Mesenchymal stem cell (in vitro differentiated cells and primary cell): ENCODE results near the gene TTC31.
A peak's percentile ranks its signal among the peaks of the same experiment; 100 is the strongest.

Source experiments
- DNase-seq: peaks from one replicate; pipeline ENCODE4 v3.0.0-alpha.2; 2013
- H2AFZ ChIP-seq: one replicate; pipeline ENCODE4 v1.6.1; 2013; ENCODE audit warnings: low read depth, mild to moderate bottlenecking, control low read depth, inconsistent platforms, low read length, moderate library complexity
- H2AK5ac ChIP-seq: 2 replicates; pipeline ENCODE4 v1.6.1; 2013; ENCODE audit warnings: low read length, moderate library complexity, mild to moderate bottlenecking, inconsistent platforms; ENCODE audit not compliant: severe bottlenecking
- H2BK120ac ChIP-seq: one replicate; pipeline ENCODE4 v1.6.1; 2013; ENCODE audit warnings: low read depth, mild to moderate bottlenecking, inconsistent platforms, low read length, moderate library complexity
- H2BK12ac ChIP-seq, 2 experiments: one replicate each; pipeline ENCODE4 v1.6.1; 2013; ENCODE audit warnings: inconsistent platforms in 2 of 2, low read length in 2 of 2, mild to moderate bottlenecking in 2 of 2, moderate library complexity in 2 of 2, control low read depth in 1 of 2
- H2BK15ac ChIP-seq: one replicate; pipeline ENCODE4 v1.6.1; 2013; ENCODE audit warnings: mild to moderate bottlenecking, low read depth, inconsistent platforms; ENCODE audit not compliant: poor library complexity, severe bottlenecking
- H2BK5ac ChIP-seq: 2 replicates; pipeline ENCODE4 v1.6.1; 2013; ENCODE audit warnings: low read depth, mild to moderate bottlenecking, low read length, control low read depth, inconsistent platforms; ENCODE audit not compliant: poor library complexity, severe bottlenecking
- H3K14ac ChIP-seq, 2 experiments: one replicate each; pipeline ENCODE4 v1.6.1; 2013; ENCODE audit warnings: inconsistent platforms in 2 of 2, low read length in 2 of 2, control low read depth in 1 of 2, mild to moderate bottlenecking in 1 of 2, moderate library complexity in 1 of 2
- H3K18ac ChIP-seq, 2 experiments: one replicate each; pipeline ENCODE4 v1.6.1; 2013; ENCODE audit warnings: inconsistent platforms in 2 of 2, low read length in 2 of 2, control low read depth in 1 of 2, low read depth in 1 of 2, mild to moderate bottlenecking in 1 of 2
- H3K23ac ChIP-seq, 2 experiments: one replicate each; pipeline ENCODE4 v1.6.1; 2013; ENCODE audit warnings: inconsistent platforms in 2 of 2, low read length in 2 of 2, mild to moderate bottlenecking in 2 of 2, moderate library complexity in 2 of 2, control low read depth in 1 of 2
- H3K27ac ChIP-seq: 2 replicates; pipeline ENCODE4 v1.5.1; 2013; ENCODE audit warnings: mild to moderate bottlenecking, moderate library complexity, low read length, control low read depth, inconsistent platforms; ENCODE audit not compliant: poor library complexity, severe bottlenecking
- H3K27me3 ChIP-seq, 2 experiments: 2 replicates each; pipeline versions ENCODE4 v1.6.1 to v1.7.0; 2013; ENCODE audit warnings: low read length in 2 of 2, mild to moderate bottlenecking in 2 of 2, moderate library complexity in 2 of 2, control low read depth in 1 of 2, inconsistent platforms in 1 of 2; ENCODE audit not compliant: control insufficient read depth in 1 of 2, insufficient read depth in 1 of 2
- H3K36me3 ChIP-seq, 2 experiments: 2 replicates each; pipeline versions ENCODE4 v1.6.1 to v1.7.0; 2013; ENCODE audit warnings: low read length in 2 of 2, control low read depth in 1 of 2, inconsistent platforms in 1 of 2, low read depth in 1 of 2, mild to moderate bottlenecking in 1 of 2; ENCODE audit not compliant: insufficient read depth in 2 of 2, control insufficient read depth in 1 of 2
- H3K4ac ChIP-seq, 2 experiments: one replicate each; pipeline ENCODE4 v1.6.1; 2013; ENCODE audit warnings: inconsistent platforms in 2 of 2, low read length in 2 of 2, mild to moderate bottlenecking in 2 of 2, moderate library complexity in 2 of 2, control low read depth in 1 of 2, low read depth in 1 of 2
- H3K4me1 ChIP-seq: 2 replicates; pipeline ENCODE4 v1.6.1; 2013; ENCODE audit warnings: low read depth, low read length, control low read depth; ENCODE audit not compliant: control insufficient read depth, insufficient read depth
- H3K4me2 ChIP-seq: 2 replicates; pipeline ENCODE4 v1.6.1; 2013; ENCODE audit warnings: low read length, mild to moderate bottlenecking, inconsistent platforms; ENCODE audit not compliant: poor library complexity, severe bottlenecking
- H3K4me3 ChIP-seq, 2 experiments: 2 replicates each; pipeline versions ENCODE4 v1.5.1 to v1.7.0; 2013; ENCODE audit warnings: low read length in 2 of 2, mild to moderate bottlenecking in 2 of 2, control low read depth in 1 of 2, low read depth in 1 of 2; ENCODE audit not compliant: insufficient read depth in 1 of 2
- H3K79me1 ChIP-seq: replicated peaks from 2 replicates; pipeline ENCODE4 v1.6.1; 2013; ENCODE audit warnings: mild to moderate bottlenecking, control low read depth, low read length, inconsistent platforms; ENCODE audit not compliant: poor library complexity, severe bottlenecking
- H3K9ac ChIP-seq: 2 replicates; pipeline ENCODE4 v1.7.0; 2013; ENCODE audit warnings: mild to moderate bottlenecking, low read length, moderate library complexity
- H3K9me3 ChIP-seq: 2 replicates; pipeline ENCODE4 v1.7.0; 2013; ENCODE audit warnings: mild to moderate bottlenecking, low read length; ENCODE audit not compliant: control insufficient read depth
- H4K8ac ChIP-seq: one replicate; pipeline ENCODE4 v1.6.1; 2013; ENCODE audit warnings: inconsistent platforms, mild to moderate bottlenecking, low read length, moderate library complexity
- H4K91ac ChIP-seq: one replicate; pipeline ENCODE4 v1.6.1; 2013; ENCODE audit warnings: mild to moderate bottlenecking, low read length, inconsistent platforms
- WGBS: methylation state at CpG from one replicate; pipeline ENCODE4 v1.1.7; 2013; ENCODE audit warnings: mixed read lengths; 5-methylcytosine and 5-hydroxymethylcytosine counted together

Gene TTC31

GRCh38 chr2:74461187-74462053 is 21.5 kb upstream of the TTC31 start:
- Histone ChIP-seq H2BK12ac (no peak overlapping the region), H3K27ac (no peak overlapping the region), H3K4me1 (peaks cover 8% of the 10 kb centered on the region), H3K14ac (no peak overlapping the region), H3K4me3 (peak overlapping the region in 1 of 2 experiments; percentile 6), H4K91ac (no peak overlapping the region), H3K9me3 (no peaks in the 10 kb centered on the region), H3K4ac (no peak overlapping the region), H3K4me2 (no peak overlapping the region), H4K8ac (no peak overlapping the region), H3K9ac (no peak overlapping the region), H3K23ac (no peak overlapping the region), H2BK5ac (no peak overlapping the region), H2AFZ (no peak overlapping the region), H2BK120ac (no peak overlapping the region), H3K79me1 (peaks cover 33% of the 10 kb centered on the region), H3K18ac (no peak overlapping the region), H3K36me3 (peaks cover 27 to 31% of the 10 kb centered on the region in 2 experiments), H2AK5ac (no peak overlapping the region), H3K27me3 (no peaks in the 10 kb centered on the region), H2BK15ac (no peak overlapping the region)
- 97% methylated on average over 27 of the region's 27 CpGs for WGBS
- DNase-seq = no peak

GRCh38 chr2:74462054-74462785 is 20.7 kb upstream of the TTC31 start:
- Histone ChIP-seq H3K4ac (no peak overlapping the region), H3K27ac (no peak overlapping the region), H3K9me3 (no peaks in the 10 kb centered on the region), H3K14ac (no peak overlapping the region), H2AK5ac (no peak overlapping the region), H3K27me3 (no peaks in the 10 kb centered on the region), H2BK15ac (no peak overlapping the region), H3K23ac (no peak overlapping the region), H3K9ac (no peak overlapping the region), H4K91ac (no peak overlapping the region), H3K4me2 (no peak overlapping the region), H3K4me3 (no peak overlapping the region), H2AFZ (no peak overlapping the region), H3K18ac (no peak overlapping the region), H2BK120ac (no peak overlapping the region), H2BK12ac (peak overlapping the region in 1 of 2 experiments; percentile 3), H3K36me3 (peaks cover 27 to 28% of the 10 kb centered on the region in 2 experiments), H4K8ac (no peak overlapping the region), H3K4me1 (peaks cover 8% of the 10 kb centered on the region), H3K79me1 (peaks cover 33% of the 10 kb centered on the region), H2BK5ac (no peak overlapping the region)
- no peak for DNase-seq
- 98% methylated on average over 19 of the region's 20 CpGs for WGBS

- Histone ChIP-seq H3K4me2 (no peak overlapping the region), H3K79me1 (peaks cover 33% of the 10 kb centered on the region), H2AK5ac (no peak overlapping the region), H3K23ac (no peak overlapping the region), H3K27me3 (no peaks in the 10 kb centered on the region), H3K4me1 (peaks cover 8% of the 10 kb centered on the region), H3K4ac (no peak overlapping the region), H3K9me3 (no peaks in the 10 kb centered on the region), H2BK12ac (no peak overlapping the region), H2BK120ac (no peak overlapping the region), H4K8ac (no peak overlapping the region), H2BK15ac (no peak overlapping the region), H2AFZ (no peak overlapping the region), H3K27ac (no peak overlapping the region), H3K9ac (peak overlapping the region; percentile 7), H2BK5ac (no peak overlapping the region), H3K14ac (no peak overlapping the region), H3K36me3 (peaks cover 27 to 28% of the 10 kb centered on the region in 2 experiments), H3K4me3 (no peak overlapping the region), H3K18ac (no peak overlapping the region), H4K91ac (no peak overlapping the region)
- DNase-seq = no peak
- 94% methylated on average over 4 of the region's 4 CpGs for WGBS
These were observed 20.1 kb upstream of the TTC31 start for GRCh38 chr2:74462786-74463105.

GRCh38 chr2:74464406-74464805 is 18.5 kb upstream of the TTC31 start:
- DNase-seq = no peak
- WGBS = 4% methylated on average over 13 of the region's 13 CpGs

More at GRCh38 chr2:74464406-74464805, 18.5 kb upstream of the TTC31 start:
- peak overlapping the region; percentile 90 to 96 for H3K4me3 ChIP-seq
- peak overlapping the region; percentile 16 for H2AK5ac ChIP-seq
- no peak overlapping the region for H2AFZ ChIP-seq
- peak overlapping the region in 1 of 2 experiments; percentile 40 for H3K18ac ChIP-seq
- no peak overlapping the region for H3K14ac ChIP-seq
- peak overlapping the region; percentile 22 for H4K91ac ChIP-seq
- H3K9me3 ChIP-seq = no peaks in the 10 kb centered on the region
- H3K79me1 ChIP-seq = peaks cover 30% of the 10 kb centered on the region
- H2BK12ac ChIP-seq = no peak overlapping the region
- peak overlapping the region; percentile 85 for H4K8ac ChIP-seq
- H3K27ac ChIP-seq = no peak overlapping the region
- H2BK15ac ChIP-seq = no peak overlapping the region
- H3K36me3 ChIP-seq = peaks cover 27 to 28% of the 10 kb centered on the region in 2 experiments
- H2BK5ac ChIP-seq = no peak overlapping the region
- no peaks in the 10 kb centered on the region for H3K27me3 ChIP-seq
- peak overlapping the region; percentile 75 for H3K4me2 ChIP-seq
- H2BK120ac ChIP-seq = no peak overlapping the region
- H3K23ac ChIP-seq = peak overlapping the region; percentile 20 to 93
- peaks cover 7% of the 10 kb centered on the region for H3K4me1 ChIP-seq
- H3K9ac ChIP-seq = peak overlapping the region; percentile 94
- H3K4ac ChIP-seq = peak overlapping the region; percentile 46 to 62
